SKM-1 treated with dmso at 0.1 percent for 144 hours (cell line): ENCODE results near the gene BCAS4.

Experiments
- DNase-seq: peaks from one replicate; lab custom pipeline; 2025; ENCODE audit not compliant: unreplicated experiment; lab: John Stamatoyannopoulos, UW

BCAS4 gene

GRCh38 chr20:50903353-50904051 lies 108.6 kb downstream of the BCAS4 start:
- no peak for DNase-seq

GRCh38 chr20:50904067-50904570 lies 109.3 kb downstream of the BCAS4 start:
- no peak for DNase-seq

GRCh38 chr20:50909413-50909812 lies 114.6 kb downstream of the BCAS4 start:
- no peak for DNase-seq

GRCh38 chr20:50911030-50911429 lies 116.2 kb downstream of the BCAS4 start:
- no peak for DNase-seq

- DNase-seq, result no peak
Observed at GRCh38 chr20:50911716-50912115, 116.9 kb downstream of the BCAS4 start.

GRCh38 chr20:50913690-50914375 lies 119.0 kb downstream of the BCAS4 start:
- no peak for DNase-seq

GRCh38 chr20:50915424-50915823 lies 120.6 kb downstream of the BCAS4 start:
- no peak for DNase-seq

- no peak for DNase-seq
Observed at GRCh38 chr20:50916257-50916656, 121.4 kb downstream of the BCAS4 start.

GRCh38 chr20:50916934-50917333 lies 122.1 kb downstream of the BCAS4 start:
- DNase-seq, result no peak

- no peak for DNase-seq
Observed at GRCh38 chr20:50918403-50918802, 123.5 kb downstream of the BCAS4 start.

- no peak for DNase-seq
Observed at GRCh38 chr20:50919567-50919966, 124.7 kb downstream of the BCAS4 start.

GRCh38 chr20:50920997-50921396 lies 126.1 kb downstream of the BCAS4 start:
- DNase-seq, result no peak

GRCh38 chr20:50921803-50922501 lies 127.1 kb downstream of the BCAS4 start:
- DNase-seq, result no peak

- no peak for DNase-seq
Observed at GRCh38 chr20:50924261-50924920, 129.5 kb downstream of the BCAS4 start.

GRCh38 chr20:50926530-50926929 lies 131.7 kb downstream of the BCAS4 start:
- no peak for DNase-seq
